ENCODE data around the gene GJD2.

The GJD2 gene

GRCh38 chr15:34725556-34725955, 29.2 kb downstream of the GJD2 start:
- no peak overlapping the region for H3K4me3 ChIP-seq (ENCODE audit: control insufficient read depth, low read depth, low read length)
- no peak for DNase-seq (ENCODE audit: low read depth)
- TF ChIP-seq, protein P1, sequence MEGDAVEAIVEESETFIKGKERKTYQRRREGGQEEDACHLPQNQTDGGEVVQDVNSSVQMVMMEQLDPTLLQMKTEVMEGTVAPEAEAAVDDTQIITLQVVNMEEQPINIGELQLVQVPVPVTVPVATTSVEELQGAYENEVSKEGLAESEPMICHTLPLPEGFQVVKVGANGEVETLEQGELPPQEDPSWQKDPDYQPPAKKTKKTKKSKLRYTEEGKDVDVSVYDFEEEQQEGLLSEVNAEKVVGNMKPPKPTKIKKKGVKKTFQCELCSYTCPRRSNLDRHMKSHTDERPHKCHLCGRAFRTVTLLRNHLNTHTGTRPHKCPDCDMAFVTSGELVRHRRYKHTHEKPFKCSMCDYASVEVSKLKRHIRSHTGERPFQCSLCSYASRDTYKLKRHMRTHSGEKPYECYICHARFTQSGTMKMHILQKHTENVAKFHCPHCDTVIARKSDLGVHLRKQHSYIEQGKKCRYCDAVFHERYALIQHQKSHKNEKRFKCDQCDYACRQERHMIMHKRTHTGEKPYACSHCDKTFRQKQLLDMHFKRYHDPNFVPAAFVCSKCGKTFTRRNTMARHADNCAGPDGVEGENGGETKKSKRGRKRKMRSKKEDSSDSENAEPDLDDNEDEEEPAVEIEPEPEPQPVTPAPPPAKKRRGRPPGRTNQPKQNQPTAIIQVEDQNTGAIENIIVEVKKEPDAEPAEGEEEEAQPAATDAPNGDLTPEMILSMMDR (IDR thresholded peaks at IDR 0.05; ENCODE audit: control insufficient read depth, insufficient read depth, low read depth, low read length, missing control alignments), result no peak

DNA sequence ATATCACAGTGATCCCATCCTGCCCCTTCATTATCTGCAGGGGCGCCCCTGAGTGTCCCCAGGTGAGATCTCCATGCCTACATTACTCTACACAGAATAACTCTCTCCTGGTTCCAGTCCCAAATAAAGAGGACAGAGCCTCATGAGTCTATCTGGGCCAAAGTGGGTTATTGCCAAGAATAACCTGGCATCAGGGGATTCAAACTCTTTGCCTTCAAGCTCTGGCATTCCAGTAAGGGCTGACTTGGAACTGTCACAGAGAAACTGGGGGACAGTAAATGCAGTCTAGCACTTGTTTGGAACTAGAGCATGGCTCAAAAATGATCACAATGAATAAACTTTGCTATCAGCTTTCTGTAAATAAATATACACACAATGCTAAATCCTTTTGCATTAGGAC, 30.3 kb downstream of the GJD2 start:
- TF ChIP-seq, protein P1 (IDR thresholded peaks at IDR 0.05; ENCODE audit: control insufficient read depth, insufficient read depth, low read depth, low read length, missing control alignments), result no peak

GRCh38 chr15:34722439-34722836, 32.4 kb downstream of the GJD2 start:
- peak overlapping the region; percentile 26 for H3K4me3 ChIP-seq (ENCODE audit: control insufficient read depth, low read depth, low read length)
- DNase-seq (ENCODE audit: low read depth), result no peak
- TF ChIP-seq, protein P1 (IDR thresholded peaks at IDR 0.05; ENCODE audit: control insufficient read depth, insufficient read depth, low read depth, low read length, missing control alignments), result peak; percentile 27

More for the DNA sequence above, 30.3 kb downstream of the GJD2 start:
- no peak overlapping the region for H3K4me3 ChIP-seq (ENCODE audit: control insufficient read depth, low read depth, low read length)
- DNase-seq (ENCODE audit: low read depth), result no peak

DNA sequence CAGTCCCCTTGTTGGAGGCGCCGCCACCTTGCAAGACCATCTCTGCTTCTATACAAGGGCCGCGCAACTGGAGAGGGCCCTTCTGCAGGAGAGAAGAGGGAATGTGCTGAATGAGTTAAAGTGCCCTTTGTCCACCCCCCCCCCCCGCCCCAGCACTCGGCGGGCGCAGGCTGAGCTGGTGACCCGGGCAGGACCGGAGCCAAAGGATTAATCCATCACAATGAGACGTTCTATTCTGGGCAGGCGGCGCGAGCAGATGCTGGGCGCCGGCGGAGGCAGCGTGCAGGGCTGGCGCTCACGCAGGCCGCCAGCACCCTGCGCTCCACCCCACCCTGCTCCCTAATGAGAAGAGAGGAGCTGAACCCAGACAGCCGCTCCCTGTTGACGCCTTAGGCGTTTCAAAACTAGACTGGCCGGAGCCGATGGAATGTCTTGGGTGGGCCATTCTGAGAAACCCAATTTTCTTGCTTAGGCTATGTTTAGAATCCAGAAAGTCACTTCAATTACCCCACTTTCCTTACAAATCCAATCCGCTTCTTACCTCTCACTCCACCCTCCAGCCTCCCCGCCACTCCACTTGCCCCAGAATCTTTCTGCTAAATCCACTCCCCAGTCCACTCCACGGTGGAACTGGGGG, 32.9 kb downstream of the GJD2 start:
- TF ChIP-seq, protein P1 (IDR thresholded peaks at IDR 0.05; ENCODE audit: control insufficient read depth, insufficient read depth, low read depth, low read length, missing control alignments), result no peak
- DNase-seq (ENCODE audit: low read depth), result peak; percentile 52

DNA sequence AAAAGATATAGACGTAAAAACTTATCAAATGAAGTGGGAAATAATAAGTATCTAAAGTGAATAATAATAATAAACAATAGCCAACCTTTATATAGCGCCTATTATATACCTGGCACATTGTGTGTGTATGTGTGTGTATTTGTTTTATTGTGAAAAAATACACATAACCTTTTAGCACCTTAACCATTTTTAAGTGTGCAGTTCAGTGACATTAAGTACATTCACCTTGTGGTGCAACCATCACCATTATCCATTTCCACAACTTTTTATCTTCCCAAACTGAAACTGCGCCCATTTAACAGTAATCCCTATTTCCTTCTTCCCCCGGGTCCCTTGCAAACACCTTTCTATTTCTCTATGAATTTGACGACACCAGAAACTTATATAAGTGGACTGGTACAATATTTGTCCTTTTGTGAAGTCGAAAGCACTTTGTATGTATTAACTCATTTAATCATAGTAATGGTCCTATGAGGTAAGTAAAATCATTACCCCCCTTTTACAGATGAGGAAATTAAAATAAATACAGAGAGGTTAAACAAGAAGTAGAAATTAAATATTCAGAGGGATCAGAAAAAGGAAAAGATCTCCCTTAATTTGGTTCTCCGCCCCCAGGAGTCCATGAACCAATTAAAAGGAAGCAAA, 33.5 kb downstream of the GJD2 start:
- TF ChIP-seq, protein P1 (IDR thresholded peaks at IDR 0.05; ENCODE audit: control insufficient read depth, insufficient read depth, low read depth, low read length, missing control alignments), result no peak
- no peak for DNase-seq (ENCODE audit: low read depth)
- no peak overlapping the region for H3K4me3 ChIP-seq (ENCODE audit: control insufficient read depth, low read depth, low read length)

More for the DNA sequence above, 32.9 kb downstream of the GJD2 start:
- peak overlapping the region; percentile 26 for H3K4me3 ChIP-seq (ENCODE audit: control insufficient read depth, low read depth, low read length)

DNA sequence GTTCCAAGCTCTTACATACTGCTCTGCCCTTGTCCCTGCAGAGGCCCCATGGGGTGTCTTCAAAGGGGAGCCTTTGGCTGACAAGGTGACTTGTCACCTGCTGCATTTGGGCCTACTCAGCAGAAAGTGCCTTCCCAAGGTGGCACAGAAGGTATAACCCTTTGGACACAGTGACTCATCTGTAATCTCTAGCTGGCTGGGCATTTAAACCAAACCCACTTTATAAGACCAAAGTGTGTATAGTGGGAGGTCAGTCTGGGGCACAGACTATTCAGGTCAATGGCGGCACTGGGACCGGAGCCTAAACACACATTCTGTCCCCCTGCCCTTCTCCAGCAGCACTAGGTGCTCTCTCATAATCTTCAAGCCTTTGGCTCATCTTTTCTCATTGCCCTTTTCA, 35.1 kb downstream of the GJD2 start:
- TF ChIP-seq, protein P1 (IDR thresholded peaks at IDR 0.05; ENCODE audit: control insufficient read depth, insufficient read depth, low read depth, low read length, missing control alignments), result no peak
- no peak overlapping the region for H3K4me3 ChIP-seq (ENCODE audit: control insufficient read depth, low read depth, low read length)
- no peak for DNase-seq (ENCODE audit: low read depth)
